Keratinocyte (primary cell): Measurements from ENCODE around the gene MIEF2. TPM values are rescaled to one million over a fixed set of nuclear protein-coding genes. Genes with fewer than 3 reads are reported as not detected.

Source experiments
- DNase-seq: peaks from one replicate; pipeline ENCODE4 v3.0.0-alpha.2; 2011; ENCODE audit warnings: low read depth, missing footprints, low spot score
- FAIRE-seq: peaks from 2 replicates; lab custom pipeline; 2011; peaks lifted over from hg19 to GRCh38; lab: Jason Lieb, UNC
- H2AFZ ChIP-seq: 2 replicates; pipeline ENCODE4 v1.6.0; 2012; ENCODE audit warnings: low read length, control low read depth, inconsistent platforms; ENCODE audit not compliant: control insufficient read depth
- H3K27ac ChIP-seq: 2 replicates; pipeline ENCODE4 v1.5.1; 2011; ENCODE audit warnings: low read length; ENCODE audit not compliant: control insufficient read depth, insufficient read depth
- H3K27me3 ChIP-seq: 3 replicates; pipeline ENCODE4 v1.6.0; 2011; ENCODE audit warnings: low read length; ENCODE audit not compliant: control insufficient read depth, insufficient read depth; ENCODE audit errors: extremely low read depth
- H3K36me3 ChIP-seq, 2 experiments: 2 replicates in 1 of 2; 3 replicates in 1 of 2; pipeline ENCODE4 v1.5.1; 2011; ENCODE audit warnings: low read length in 2 of 2, mild to moderate bottlenecking in 1 of 2; ENCODE audit not compliant: control insufficient read depth in 2 of 2, insufficient read depth in 2 of 2; ENCODE audit errors: extremely low read depth in 1 of 2
- H3K4me1 ChIP-seq: 3 replicates; pipeline ENCODE4 v1.5.1; 2011; ENCODE audit warnings: low read length; ENCODE audit not compliant: control insufficient read depth, insufficient read depth; ENCODE audit errors: extremely low read depth
- H3K4me2 ChIP-seq: 3 replicates; pipeline ENCODE4 v1.6.0; 2011; ENCODE audit warnings: low read depth, low read length; ENCODE audit not compliant: control insufficient read depth, insufficient read depth; ENCODE audit errors: extremely low read depth
- H3K4me3 ChIP-seq, 3 experiments: fragments of 200-600 bp in 1 of 3; sonication (generic) in 1 of 3; 2 replicates in 2 of 3; 3 replicates in 1 of 3; pipeline ENCODE4 v1.5.1; 2011 to 2016; ENCODE audit warnings: low read length in 3 of 3, mild to moderate bottlenecking in 3 of 3, control low read depth in 2 of 3, inconsistent platforms in 1 of 3, low read depth in 1 of 3, mixed read lengths in 1 of 3, mixed run types in 1 of 3, moderate library complexity in 1 of 3; ENCODE audit not compliant: control insufficient read depth in 2 of 3, insufficient read depth in 2 of 3; ENCODE audit errors: extremely low read depth in 1 of 3
- H3K79me2 ChIP-seq: 2 replicates; pipeline ENCODE4 v1.6.0; 2012; ENCODE audit warnings: low read length; ENCODE audit not compliant: control insufficient read depth, insufficient read depth
- H3K9ac ChIP-seq: 3 replicates; pipeline ENCODE4 v1.6.0; 2011; ENCODE audit warnings: low read length; ENCODE audit not compliant: control insufficient read depth, insufficient read depth; ENCODE audit errors: extremely low read depth
- H3K9me1 ChIP-seq: 3 replicates; pipeline ENCODE4 v1.6.0; 2011; ENCODE audit warnings: low read length; ENCODE audit not compliant: control insufficient read depth, insufficient read depth; ENCODE audit errors: extremely low read depth
- H3K9me3 ChIP-seq: 2 replicates; pipeline ENCODE4 v1.5.1; 2012; ENCODE audit warnings: low read depth, low read length; ENCODE audit not compliant: control insufficient read depth
- H4K20me1 ChIP-seq: 3 replicates; pipeline ENCODE4 v1.6.0; 2011; ENCODE audit warnings: low read length; ENCODE audit not compliant: control insufficient read depth, insufficient read depth; ENCODE audit errors: extremely low read depth
- CTCF ChIP-seq, 3 experiments: IDR thresholded peaks in 1 of 3; conservative IDR thresholded peaks in 1 of 3; optimal IDR thresholded peaks in 1 of 3; 2 replicates in 2 of 3; 3 replicates in 1 of 3; pipeline versions ENCODE3 to v1.5.1; 2011; ENCODE audit warnings: low read length in 3 of 3, mild to moderate bottlenecking in 3 of 3, moderate library complexity in 2 of 3, control low read depth in 1 of 3, inconsistent platforms in 1 of 3; ENCODE audit not compliant: insufficient read depth in 2 of 3; ENCODE audit errors: extremely low read depth in 1 of 3
- EZH2 ChIP-seq: IDR thresholded peaks from one replicate; pipeline ENCODE4 v1.6.1; 2012; ENCODE audit warnings: inconsistent platforms, mild to moderate bottlenecking, low read length, moderate library complexity
- dilution Hi-C: fragments of 300-500 bp; cut with MboI; formaldehyde crosslinking; loops from one replicate; pipeline ENCODE4 v1.7.0; 2020; ENCODE audit warnings: low sequenced_read_pairs; ENCODE audit not compliant: extremely low pct_ligation_motif_present
- polyA plus RNA-seq, 5 experiments: library from polyadenylated mRNA; depleted of rRNA in 3 of 5; stranded (reverse) in 3 of 5; stranded (forward) in 1 of 5; unstranded in 1 of 5; fragments of >200 nt; gene quantifications; 1 replicate in 1 of 5; 2 replicates in 3 of 5; 3 replicates in 1 of 5; pipeline versions ENCODE4 v1.2.1 to v1.2.3, GENCODE V29; 2011 to 2012; ENCODE audit warnings: missing spikeins in 2 of 5, low read depth in 1 of 5, low replicate concordance in 1 of 5

The MIEF2 gene
- polyA plus RNA-seq, 1 donor (not counting 4 experiments of a cell fraction or from before 2014, with no cell fraction given) = 7.9 TPM

- Histone ChIP-seq H4K20me1 (no peaks in the 10 kb centered on the region), H3K27me3 (no peaks in the 10 kb centered on the region), H2AFZ (no peak overlapping the region), H3K9me1 (peaks cover 2% of the 10 kb centered on the region), H3K4me1 (peaks cover 8% of the 10 kb centered on the region), H3K9ac (no peak overlapping the region), H3K36me3 (no peaks in the 10 kb centered on the region), H3K4me2 (no peak overlapping the region), H3K27ac (no peak overlapping the region), H3K79me2 (peaks cover 23% of the 10 kb centered on the region), H3K4me3 (no peak overlapping the region), H3K9me3 (no peaks in the 10 kb centered on the region)
- FAIRE-seq (no peak), DNase-seq (no peak)
- TF ChIP-seq CTCF (optimal IDR thresholded peaks at IDR 0.05 in 1 of 3, IDR thresholded peaks at IDR 0.05 in 1 of 3, conservative IDR thresholded peaks at IDR 0.05 in 1 of 3; ENCODE audit: extremely low read depth in 1 of 3, insufficient read depth in 2 of 3, low read length in 3 of 3) = no peak
- TF ChIP-seq EZH2 = no peak
- dilution Hi-C loops = no loop called here
Measured at GRCh38 chr17:18224053-18224386, 36.4 kb upstream of the MIEF2 start.

- Histone ChIP-seq H3K4me3 (peak overlapping the region in 2 of 3 experiments; percentile 48 to 67), H3K27ac (no peak overlapping the region), H3K9me1 (peaks cover 2% of the 10 kb centered on the region), H3K9ac (peak overlapping the region; percentile 44), H3K4me2 (peak overlapping the region; percentile 85), H2AFZ (peak overlapping the region; percentile 91), H3K79me2 (peaks cover 28% of the 10 kb centered on the region), H3K36me3 (no peaks in the 10 kb centered on the region), H3K9me3 (no peaks in the 10 kb centered on the region), H3K4me1 (peaks cover 8% of the 10 kb centered on the region), H4K20me1 (no peaks in the 10 kb centered on the region), H3K27me3 (no peaks in the 10 kb centered on the region)
- dilution Hi-C loops = no loop called here
- TF ChIP-seq CTCF (optimal IDR thresholded peaks at IDR 0.05 in 1 of 3, IDR thresholded peaks at IDR 0.05 in 1 of 3, conservative IDR thresholded peaks at IDR 0.05 in 1 of 3; ENCODE audit: extremely low read depth in 1 of 3, insufficient read depth in 2 of 3, low read length in 3 of 3) (no peak), EZH2 (no peak)
- FAIRE-seq = no peak
- DNase-seq = no peak
Measured at GRCh38 chr17:18224387-18225120, 35.9 kb upstream of the MIEF2 start.
